Left hindlimb (tissue), 1 donor: ENCODE results near the gene CRTAC1.
A peak's percentile ranks its signal among the peaks of the same experiment; 100 is the strongest.

Source experiments
- DNase-seq: peaks from one replicate; pipeline ENCODE4 v3.0.0-alpha.2; 2018

CRTAC1 gene

DNA sequence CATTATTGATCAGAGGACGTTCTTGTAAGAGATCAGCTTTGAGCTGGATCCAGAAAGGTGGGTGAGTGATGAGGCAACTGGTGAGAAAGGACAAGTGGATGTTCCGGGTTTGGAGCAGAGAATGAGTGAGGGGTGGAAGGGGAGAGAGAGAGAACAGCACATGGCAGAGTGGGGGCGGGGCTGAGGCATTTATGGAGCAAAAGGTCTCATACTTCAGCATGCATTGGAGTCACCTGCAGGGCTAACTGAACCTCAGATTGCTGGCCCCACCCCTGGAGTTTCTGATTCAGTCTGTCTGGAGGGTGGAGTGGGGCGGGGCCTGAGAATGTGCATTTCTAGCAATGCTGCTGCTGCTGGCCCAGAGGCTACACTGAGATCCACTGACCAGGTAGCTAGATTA lies 109.6 kb downstream of the CRTAC1 start:
- no peak for DNase-seq

DNA sequence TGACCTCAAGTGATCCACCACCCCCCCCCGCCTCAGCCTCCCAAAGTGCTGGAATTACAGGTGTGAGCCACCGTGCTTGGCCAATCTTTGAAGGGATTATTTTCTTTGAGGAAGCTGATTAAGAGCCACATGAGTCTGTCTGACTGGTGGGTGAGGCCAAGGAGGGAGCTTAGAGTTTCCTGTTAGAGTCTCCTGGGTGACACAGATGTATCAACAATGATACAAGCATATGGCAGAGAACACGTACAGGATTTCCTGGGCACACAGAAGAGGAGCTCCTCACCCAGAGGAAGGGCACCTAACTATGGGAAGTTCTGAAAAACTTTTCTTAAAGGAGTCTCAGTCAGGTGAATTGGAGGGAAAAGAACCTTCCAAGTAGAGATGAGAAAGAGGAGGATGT lies 111.4 kb downstream of the CRTAC1 start:
- DNase-seq, result no peak

DNA sequence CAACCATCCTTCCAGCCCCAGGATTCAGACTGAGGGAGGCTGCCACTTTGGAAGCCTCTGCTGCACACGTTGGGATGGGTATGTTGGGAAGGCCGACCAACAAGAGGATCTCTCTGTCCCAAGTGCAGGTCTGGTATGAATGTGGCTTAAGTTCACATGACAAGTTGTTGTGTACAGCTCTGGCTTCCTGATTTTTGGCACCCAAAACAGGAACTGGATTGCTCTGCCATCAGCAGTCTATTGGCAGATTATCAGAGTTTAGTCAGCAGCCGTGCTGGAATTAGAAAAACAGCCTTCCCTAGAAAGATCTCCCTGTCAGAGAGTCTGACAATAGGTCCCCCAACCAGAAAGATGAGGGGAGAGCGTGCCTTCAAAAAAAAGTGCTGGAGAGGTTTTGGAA lies 113.8 kb downstream of the CRTAC1 start:
- no peak for DNase-seq

DNA sequence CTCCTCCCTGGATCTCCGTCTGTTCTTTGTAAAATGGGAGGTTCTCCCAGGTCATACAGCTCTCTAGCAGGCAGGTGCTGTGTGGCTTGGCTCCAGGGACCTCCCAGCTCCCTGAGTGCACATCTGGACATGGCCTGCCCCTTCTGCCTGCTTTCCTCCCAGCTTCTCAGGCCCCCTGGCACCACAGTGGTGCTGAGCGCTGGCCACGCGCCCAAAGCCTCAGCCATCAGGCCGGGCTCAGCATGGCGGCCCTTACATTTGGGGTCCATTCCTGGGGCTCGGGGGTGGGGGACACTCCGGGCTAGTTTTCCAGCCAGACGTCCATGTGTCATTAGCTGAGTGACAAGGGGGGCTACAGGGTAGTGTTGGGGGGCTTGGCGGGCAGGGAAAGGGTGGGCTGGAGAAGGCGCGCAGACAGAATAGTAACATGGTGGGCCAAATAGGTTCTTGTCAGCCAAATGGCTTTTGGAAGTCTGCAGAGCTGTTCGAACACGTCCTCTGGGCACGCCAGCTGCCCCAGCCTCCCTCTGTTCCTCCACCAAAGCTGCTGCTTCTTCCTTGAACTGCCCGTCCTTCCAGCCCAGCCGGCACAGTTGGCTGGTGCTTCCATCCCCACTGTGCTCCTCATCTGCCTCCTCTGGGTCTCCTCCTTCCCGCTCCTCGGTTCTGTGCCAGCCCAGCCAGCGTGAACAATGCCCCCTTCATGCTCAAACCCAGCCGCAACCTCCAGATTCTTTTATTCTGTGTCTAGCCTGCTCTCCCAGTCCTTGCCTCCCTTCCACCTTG lies 114.9 kb downstream of the CRTAC1 start:
- DNase-seq, result no peak

DNA sequence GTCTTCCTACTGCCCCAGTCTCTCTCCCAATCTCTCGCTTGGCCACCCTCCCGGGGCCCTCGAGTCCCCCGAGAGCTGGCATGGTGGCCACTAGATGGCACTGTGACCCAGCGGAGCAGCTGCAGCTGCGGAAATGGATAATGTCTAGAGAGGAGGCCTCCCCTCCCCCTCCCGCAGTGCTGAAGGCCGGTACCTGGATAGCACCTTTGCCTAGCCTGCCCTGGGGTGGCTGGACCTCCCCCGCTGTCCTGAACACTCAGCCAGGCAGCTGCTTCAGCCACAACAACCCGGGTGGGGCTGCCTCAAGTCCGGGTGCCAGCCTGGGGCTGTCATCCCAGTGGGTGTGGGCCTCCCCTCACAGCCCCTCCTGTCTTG lies 115.6 kb downstream of the CRTAC1 start:
- DNase-seq, result peak; percentile 56

DNA sequence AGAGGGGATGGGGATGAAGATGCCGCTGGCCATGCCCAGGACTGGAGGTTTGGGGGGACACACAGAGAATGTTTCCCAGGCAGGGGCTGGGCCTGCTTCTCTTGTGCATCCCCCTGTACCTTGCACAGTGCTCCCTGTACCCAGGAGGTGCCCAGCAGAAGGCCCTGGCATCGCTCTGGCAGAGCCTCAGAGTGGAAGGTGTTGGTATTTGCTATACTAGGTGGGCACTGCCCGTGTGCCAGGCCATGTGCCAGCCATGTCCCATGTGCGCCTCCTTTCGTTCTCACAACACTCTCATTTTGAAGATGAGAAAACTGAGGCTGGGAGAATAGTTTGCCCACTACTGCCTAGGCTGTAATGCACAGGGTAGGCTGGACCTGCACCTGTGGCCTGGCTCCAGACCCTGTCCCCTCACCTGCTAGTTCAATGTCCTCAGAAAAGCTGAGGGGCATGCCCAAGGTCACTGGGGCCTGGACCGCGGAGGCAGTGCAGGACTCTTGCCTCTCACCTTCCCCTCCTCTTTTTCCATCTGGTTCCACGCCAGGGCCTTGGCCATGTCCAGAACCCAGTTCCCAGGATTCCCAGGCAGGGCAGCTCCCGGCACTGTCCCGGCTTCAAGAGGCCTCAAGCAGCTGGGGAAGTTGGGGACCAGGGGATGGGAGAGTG lies 116.1 kb downstream of the CRTAC1 start:
- no peak for DNase-seq

- no peak for DNase-seq
Measured at GRCh38 chr10:97913614-97914013, 116.8 kb downstream of the CRTAC1 start.

DNA sequence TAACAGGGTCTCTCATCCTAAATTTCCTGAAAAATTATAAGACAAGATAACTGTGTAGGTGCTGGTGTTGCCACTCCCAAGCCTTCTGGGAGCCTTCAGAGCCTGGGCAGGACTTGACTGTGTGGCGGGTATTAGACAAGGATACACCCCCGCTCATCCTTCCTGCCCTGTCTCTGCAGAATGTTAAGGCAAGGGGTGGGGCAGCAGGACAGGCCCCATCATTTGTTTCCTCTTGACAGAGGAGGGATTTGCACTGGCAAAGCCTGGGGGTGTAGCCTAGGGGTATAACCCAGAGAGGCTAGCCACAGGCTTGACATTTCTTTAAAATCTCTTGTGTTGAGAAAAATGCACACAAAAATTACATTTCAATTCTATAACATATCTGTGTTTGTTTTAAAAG lies 117.2 kb downstream of the CRTAC1 start:
- DNase-seq, result no peak

- DNase-seq, result no peak
Measured at GRCh38 chr10:97911217-97911616, 119.2 kb downstream of the CRTAC1 start.

- no peak for DNase-seq
Measured at GRCh38 chr10:97910661-97911060, 119.8 kb downstream of the CRTAC1 start.

GRCh38 chr10:97907830-97908229 lies 122.6 kb downstream of the CRTAC1 start:
- DNase-seq, result no peak

DNA sequence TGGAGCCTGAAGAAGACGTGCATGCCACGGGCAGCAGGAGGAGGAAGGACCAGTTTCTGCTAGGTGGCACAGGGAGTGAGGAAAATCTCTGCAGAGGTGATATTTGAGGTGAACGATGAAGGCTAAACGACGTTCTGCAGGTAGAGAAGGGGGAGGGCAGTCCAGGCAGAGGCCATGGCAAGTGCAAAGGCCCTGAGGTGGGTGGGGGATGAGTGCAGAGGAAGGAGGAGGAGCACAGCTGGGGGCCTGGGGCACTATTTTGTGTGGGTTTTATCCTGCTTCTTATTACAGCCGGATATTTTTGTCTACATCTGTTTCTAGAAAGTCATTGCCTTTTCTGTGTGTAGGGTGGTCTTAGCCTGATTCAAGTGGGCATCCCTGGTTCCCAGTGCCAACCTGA lies 123.2 kb downstream of the CRTAC1 start:
- no peak for DNase-seq

- DNase-seq, result no peak
Measured at GRCh38 chr10:97905276-97905675, 125.1 kb downstream of the CRTAC1 start.

- no peak for DNase-seq
Measured at GRCh38 chr10:97904576-97904975, 125.8 kb downstream of the CRTAC1 start.

- DNase-seq, result no peak
Measured at GRCh38 chr10:97904018-97904381, 126.4 kb downstream of the CRTAC1 start.

DNA sequence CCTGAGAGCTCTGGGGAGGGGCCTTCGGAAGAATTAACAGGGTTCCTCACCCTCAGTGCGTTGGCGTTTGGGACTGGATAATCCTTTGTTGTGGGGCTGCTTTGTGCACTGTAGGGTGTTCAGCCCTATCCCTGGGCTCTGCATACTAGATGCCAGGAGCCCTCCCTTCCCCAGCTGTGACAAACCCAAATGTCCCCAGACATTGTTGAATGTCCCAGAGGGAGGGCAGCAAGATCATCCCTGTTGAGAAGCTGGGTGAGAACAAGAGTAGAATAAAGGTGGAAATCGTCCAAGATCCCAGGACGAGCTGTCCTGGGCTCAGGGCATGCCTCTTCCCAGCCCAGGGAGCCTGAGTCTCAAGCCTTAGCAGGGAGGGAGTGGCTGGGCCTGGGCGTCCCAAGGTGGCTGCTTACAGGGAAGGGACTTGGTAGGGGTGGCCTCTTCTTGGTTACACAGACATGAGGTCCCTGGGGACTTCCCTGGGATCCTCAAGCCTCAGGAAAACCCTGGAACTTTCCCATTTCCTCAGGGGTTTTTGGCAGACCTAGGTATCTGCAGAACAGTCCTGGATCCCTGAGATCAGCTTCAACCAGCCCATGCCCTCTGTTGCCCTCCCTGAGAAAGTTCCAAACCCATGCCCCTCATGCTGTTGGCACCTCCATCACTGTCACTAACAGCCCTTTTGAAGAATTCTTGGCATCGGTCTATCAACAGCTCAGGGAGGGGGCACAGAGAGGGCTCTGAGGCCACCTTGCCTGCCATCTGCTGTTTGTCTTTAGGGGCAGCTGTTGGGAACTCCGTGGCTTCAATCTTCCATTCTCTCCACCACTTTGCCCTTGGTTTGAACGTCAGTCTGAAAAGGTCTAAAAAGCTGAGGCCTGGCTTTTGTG lies 127.0 kb downstream of the CRTAC1 start:
- no peak for DNase-seq

DNA sequence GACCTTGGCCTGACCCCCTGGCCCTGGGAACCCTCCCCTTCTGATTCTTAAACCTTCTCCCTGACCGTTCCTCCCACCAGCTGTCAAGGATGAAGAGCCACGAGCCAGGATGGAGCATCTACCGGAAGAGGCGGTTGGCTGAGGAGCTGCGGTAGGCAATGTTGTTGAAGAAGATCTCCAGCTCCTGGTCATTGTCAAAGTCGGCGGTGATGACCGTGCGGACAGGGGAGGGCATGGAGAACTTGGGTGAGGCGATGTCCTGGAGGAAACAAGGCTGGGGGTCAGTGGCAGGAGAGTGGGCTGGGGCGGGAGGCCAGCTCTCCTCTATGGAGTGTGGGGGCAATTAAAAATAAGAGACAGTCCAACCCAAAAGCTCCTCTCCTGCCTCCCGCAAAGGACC lies 129.0 kb downstream of the CRTAC1 start:
- no peak for DNase-seq

GRCh38 chr10:97898429-97898828 lies 132.0 kb downstream of the CRTAC1 start:
- no peak for DNase-seq

GRCh38 chr10:97896756-97897358 lies 133.6 kb downstream of the CRTAC1 start:
- DNase-seq, result no peak

GRCh38 chr10:97895915-97896314 lies 134.5 kb downstream of the CRTAC1 start:
- no peak for DNase-seq

DNA sequence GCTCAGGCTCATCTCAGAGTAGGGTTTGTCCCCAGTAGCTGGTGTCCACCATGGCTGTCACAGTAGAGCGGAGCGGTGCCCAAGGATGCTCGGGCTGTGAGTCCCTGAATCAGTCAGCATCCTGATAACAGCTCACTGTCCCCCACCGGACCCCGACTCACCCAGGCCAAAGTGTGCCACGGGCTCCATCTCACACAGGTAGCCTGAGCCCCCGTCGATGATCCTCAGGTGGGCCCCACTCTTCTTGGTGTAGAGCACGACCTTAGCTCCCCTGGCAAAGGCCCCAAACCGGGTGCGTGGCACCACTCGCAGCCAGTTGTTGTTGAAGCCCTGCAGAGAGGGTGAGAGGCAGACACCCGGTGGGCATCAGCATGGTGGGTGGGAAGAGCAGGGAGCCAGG lies 135.3 kb downstream of the CRTAC1 start:
- DNase-seq, result no peak

DNA sequence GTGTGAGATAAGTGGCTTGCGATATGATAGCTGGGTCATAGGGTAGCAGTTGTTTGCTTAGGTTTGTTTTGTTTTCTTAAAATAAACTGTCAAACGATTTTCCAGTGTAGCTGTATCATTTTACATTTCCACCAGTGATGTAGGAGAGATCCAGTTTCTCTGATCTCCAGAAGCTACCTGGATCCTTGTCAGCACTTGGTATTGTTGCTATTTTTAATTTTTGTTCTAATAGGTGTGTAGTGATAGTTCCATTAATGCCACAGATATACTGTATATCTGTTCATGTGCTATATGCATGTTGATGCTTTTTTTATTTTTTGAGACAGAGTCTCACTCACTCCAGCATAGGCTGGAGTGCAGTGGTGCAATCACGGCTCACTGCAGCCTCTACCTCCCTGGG lies 136.3 kb downstream of the CRTAC1 start:
- no peak for DNase-seq

DNA sequence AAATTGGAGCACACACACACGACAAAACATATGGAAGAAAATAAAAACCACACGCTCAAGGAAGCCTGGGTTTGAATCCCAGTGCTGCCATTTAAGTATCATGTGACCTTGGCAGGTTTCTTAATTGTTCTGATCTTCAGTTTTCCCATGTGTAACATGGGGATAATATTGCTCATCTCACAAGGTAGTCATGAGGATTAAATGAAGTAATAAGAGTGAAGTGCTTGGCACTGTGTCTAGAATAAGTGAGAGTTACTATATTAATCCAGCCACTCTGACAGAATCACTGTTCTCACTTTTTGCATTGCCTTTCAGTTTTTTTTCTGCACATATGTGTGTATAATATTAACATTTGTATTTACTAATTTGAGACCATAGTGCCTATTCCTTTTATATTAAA lies 137.5 kb downstream of the CRTAC1 start:
- no peak for DNase-seq
